NCI-H2029 (cell line): ENCODE data around the gene IFT52.

Experiments used
- DNase-seq: peaks from one replicate; lab custom pipeline; 2025; lab: John Stamatoyannopoulos, UW

The IFT52 gene

GRCh38 chr20:43590392-43591303 is at the start of gene IFT52:
Gene IFT52, plus strand, starts transcription at chr20:43590937. Its CDS starts 3,762 bp downstream, at chr20:43594699.
- peak; percentile 93 for DNase-seq

GRCh38 chr20:43541214-43541613 is 49.5 kb upstream of the IFT52 start:
- no peak for DNase-seq

GRCh38 chr20:43542161-43542560 is 48.6 kb upstream of the IFT52 start:
- DNase-seq: no peak

GRCh38 chr20:43542674-43543073 is 48.1 kb upstream of the IFT52 start:
- DNase-seq: no peak

GRCh38 chr20:43543138-43543537 is 47.6 kb upstream of the IFT52 start:
- DNase-seq: no peak

GRCh38 chr20:43544501-43544900 is 46.2 kb upstream of the IFT52 start:
- DNase-seq: no peak

GRCh38 chr20:43545837-43546578 is 44.7 kb upstream of the IFT52 start:
- no peak for DNase-seq

GRCh38 chr20:43548273-43548880 is 42.4 kb upstream of the IFT52 start:
- no peak for DNase-seq

- no peak for DNase-seq
Observed at GRCh38 chr20:43549416-43550065, 41.2 kb upstream of the IFT52 start.

- no peak for DNase-seq
Observed at GRCh38 chr20:43550456-43550855, 40.3 kb upstream of the IFT52 start.

- no peak for DNase-seq
Observed at GRCh38 chr20:43554369-43554768, 36.4 kb upstream of the IFT52 start.

GRCh38 chr20:43558412-43559146 is 32.2 kb upstream of the IFT52 start, which contains the start of gene SGK2:
Gene SGK2, plus strand, starts transcription at chr20:43559027. Its CDS starts 7,469 bp downstream, at chr20:43566496.
- DNase-seq: no peak

- no peak for DNase-seq
Observed at GRCh38 chr20:43559147-43559987, 31.4 kb upstream of the IFT52 start.

GRCh38 chr20:43560974-43561373 is 29.8 kb upstream of the IFT52 start:
- no peak for DNase-seq

GRCh38 chr20:43563429-43563828 is 27.3 kb upstream of the IFT52 start:
- DNase-seq: no peak

- DNase-seq: no peak
Observed at GRCh38 chr20:43563991-43564390, 26.7 kb upstream of the IFT52 start.

- no peak for DNase-seq
Observed at GRCh38 chr20:43564455-43564854, 26.3 kb upstream of the IFT52 start.

- DNase-seq: no peak
Observed at GRCh38 chr20:43564993-43565757, 25.6 kb upstream of the IFT52 start.

GRCh38 chr20:43565758-43566104 is 25.0 kb upstream of the IFT52 start:
- DNase-seq: no peak

- no peak for DNase-seq
Observed at GRCh38 chr20:43567477-43567876, 23.3 kb upstream of the IFT52 start.
